KG1 (cell line): ENCODE data around the gene DEFB123.
"Not testable (repeated sequence)": the region's sequence is repeated elsewhere in the genome, so short reads cannot be mapped to it uniquely, and the experiment has no call there.

Experiments used
- DNase-seq: peaks from one replicate; lab custom pipeline; 2025; lab: John Stamatoyannopoulos, UW

DEFB123 gene

GRCh38 chr20:31440012-31440659 lies at the start of gene DEFB123:
Gene DEFB123 (plus strand): TSS chr20:31440632. CDS start chr20:31440699, 67 bp downstream.
- DNase-seq, result no peak

- no peak for DNase-seq
Measured at GRCh38 chr20:31392836-31393235, 47.6 kb upstream of the DEFB123 start.

- no peak for DNase-seq
Measured at GRCh38 chr20:31394900-31395299, 45.5 kb upstream of the DEFB123 start.

- DNase-seq, result no peak
Measured at GRCh38 chr20:31403886-31404285, 36.5 kb upstream of the DEFB123 start.

GRCh38 chr20:31406115-31406514 lies 34.3 kb upstream of the DEFB123 start, which contains the start of gene DEFB121:
Gene DEFB121 (minus strand): TSS chr20:31406215. CDS start chr20:31406152, 63 bp downstream.
- no peak for DNase-seq

- DNase-seq, result no peak
Measured at GRCh38 chr20:31410011-31410410, 30.4 kb upstream of the DEFB123 start.

- DNase-seq, result no peak
Measured at GRCh38 chr20:31414381-31414780, 26.1 kb upstream of the DEFB123 start.

- DNase-seq, result no peak
Measured at GRCh38 chr20:31415653-31416052, 24.8 kb upstream of the DEFB123 start.

- no peak for DNase-seq
Measured at GRCh38 chr20:31418307-31418706, 22.1 kb upstream of the DEFB123 start.

GRCh38 chr20:31425797-31426196 lies 14.6 kb upstream of the DEFB123 start:
- DNase-seq, result no peak

GRCh38 chr20:31426891-31427551 lies 13.4 kb upstream of the DEFB123 start:
- not testable (repeated sequence) for DNase-seq

- not testable (repeated sequence) for DNase-seq
Measured at GRCh38 chr20:31427576-31427975, 12.9 kb upstream of the DEFB123 start.

GRCh38 chr20:31430568-31431115 lies 9.8 kb upstream of the DEFB123 start:
- no peak for DNase-seq

- no peak for DNase-seq
Measured at GRCh38 chr20:31446084-31446819, 5.8 kb downstream of the DEFB123 start.

- DNase-seq, result no peak
Measured at GRCh38 chr20:31449511-31450414, 9.3 kb downstream of the DEFB123 start.

- DNase-seq, result no peak
Measured at GRCh38 chr20:31452575-31452974, 12.1 kb downstream of the DEFB123 start.

- DNase-seq, result no peak
Measured at GRCh38 chr20:31454361-31454760, 13.9 kb downstream of the DEFB123 start.

- not testable (repeated sequence) for DNase-seq
Measured at GRCh38 chr20:31470946-31471345, 30.5 kb downstream of the DEFB123 start.

GRCh38 chr20:31472395-31473330 lies 32.2 kb downstream of the DEFB123 start:
- DNase-seq, result no peak

GRCh38 chr20:31473331-31474096 lies 33.1 kb downstream of the DEFB123 start:
- DNase-seq, result no peak
